Measurements from ENCODE around the gene SNRPA.

- TF ChIP-seq CTCF (conservative IDR thresholded peaks at IDR 0.05; ENCODE audit: low read length) (no peak), EZH2phosphoT487 (IDR thresholded peaks at IDR 0.05; ENCODE audit: borderline replicate concordance) (no peak)
Measured at GRCh38 chr19:40704491-40705361, 46.3 kb upstream of the SNRPA start.

All from Loucy (cell line).